Stimulated activated naive CD8-positive, alpha-beta T cell treated with anti-CD3 and anti-CD28 coated beads, Interleukin-15, Interleukin-2, amounts not matched to agents 100 ng/mL and 50 ng/mL, for 24 hours (primary cell): Measurements from ENCODE around the gene KLHDC8A.
"Not testable (repeated sequence)": the region's sequence is repeated elsewhere in the genome, so short reads cannot be mapped to it uniquely, and the experiment has no call there.

Experiments
- H3K27ac Mint-ChIP-seq: one replicate; pipeline ENCODE4 v1.8.0; 2021; ENCODE audit warnings: mild to moderate bottlenecking, mixed read lengths
- H3K27me3 Mint-ChIP-seq: one replicate; pipeline ENCODE4 v1.8.0; 2021; ENCODE audit warnings: mixed read lengths
- H3K36me3 Mint-ChIP-seq: one replicate; pipeline ENCODE4 v1.8.0; 2021; ENCODE audit warnings: low read depth, mixed read lengths
- H3K4me1 Mint-ChIP-seq: one replicate; pipeline ENCODE4 v1.8.0; 2021; ENCODE audit warnings: low read depth, mixed read lengths
- H3K4me3 Mint-ChIP-seq: one replicate; pipeline ENCODE4 v1.8.0; 2021; ENCODE audit warnings: mild to moderate bottlenecking, mixed read lengths
- H3K9me3 Mint-ChIP-seq: one replicate; pipeline ENCODE4 v1.8.0; 2021; ENCODE audit warnings: mixed read lengths

Gene KLHDC8A

DNA sequence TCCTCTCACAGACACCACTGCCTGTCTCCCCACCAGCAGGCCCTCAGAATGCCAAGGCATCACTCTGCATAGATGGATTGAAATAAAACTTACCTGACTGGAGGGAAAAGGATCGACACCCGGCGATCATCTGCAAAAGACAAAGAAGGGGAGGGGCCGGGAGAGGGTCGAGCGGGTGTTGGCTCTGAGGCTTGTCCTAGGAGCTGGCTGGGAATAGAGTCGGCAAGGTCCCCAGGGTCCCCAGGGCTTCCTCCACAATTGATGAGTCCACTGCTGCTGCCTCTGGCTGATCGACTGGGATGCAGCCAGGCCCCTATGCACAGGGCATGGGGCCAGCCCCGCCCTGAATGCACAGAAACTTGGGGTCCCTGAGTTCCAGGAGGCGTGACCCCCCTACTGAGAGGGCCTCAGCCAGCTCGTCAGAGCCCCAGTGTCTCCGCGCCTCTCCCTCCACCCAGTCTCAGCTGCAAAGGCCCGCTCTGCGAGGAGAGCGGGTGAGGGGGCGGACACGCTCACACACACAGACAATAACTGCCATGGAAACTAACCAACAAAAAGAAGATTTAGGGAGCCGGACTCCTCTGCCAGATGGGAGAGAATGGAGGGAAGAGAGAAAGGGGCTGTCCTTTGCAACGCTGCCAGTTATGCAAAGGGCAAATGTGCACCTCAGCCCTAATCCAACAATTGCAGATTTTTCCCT lies at the start of gene KLHDC8A:
TSS of gene KLHDC8A (minus strand) at position 483 of the 700 bp plus-strand sequence. CDS start 13,318 bp downstream, outside the sequence.
- Mint-ChIP-seq H3K4me3 (no peak within 1 kb of the TSS), H3K4me1 (no peaks in the 10 kb centered on the region), H3K9me3 (no peaks in the 10 kb centered on the region), H3K36me3 (no peaks in the 10 kb centered on the region), H3K27me3 (peaks cover 21% of the 10 kb centered on the region), H3K27ac (no peak within 1 kb of the TSS)

- not testable (repeated sequence) for H3K27ac Mint-ChIP-seq, H3K4me1 Mint-ChIP-seq, H3K36me3 Mint-ChIP-seq, H3K9me3 Mint-ChIP-seq, H3K27me3 Mint-ChIP-seq, H3K4me3 Mint-ChIP-seq
These were observed 49.5 kb upstream of the KLHDC8A start for GRCh38 chr1:205406252-205406651.

GRCh38 chr1:205404484-205404883 lies 47.8 kb upstream of the KLHDC8A start:
- H3K36me3 Mint-ChIP-seq, H3K4me1 Mint-ChIP-seq, H3K4me3 Mint-ChIP-seq, H3K27ac Mint-ChIP-seq, H3K27me3 Mint-ChIP-seq, H3K9me3 Mint-ChIP-seq: not testable (repeated sequence)

- Mint-ChIP-seq H3K4me1 (no peaks in the 10 kb centered on the region), H3K4me3 (no peak overlapping the region), H3K27me3 (peaks cover 25% of the 10 kb centered on the region), H3K27ac (no peak overlapping the region), H3K36me3 (no peaks in the 10 kb centered on the region), H3K9me3 (no peaks in the 10 kb centered on the region)
These were observed 41.9 kb upstream of the KLHDC8A start for GRCh38 chr1:205398586-205398985.

- H3K27me3 Mint-ChIP-seq, result peaks cover 33% of the 10 kb centered on the region
- H3K4me1 Mint-ChIP-seq, result no peaks in the 10 kb centered on the region
- no peak overlapping the region for H3K4me3 Mint-ChIP-seq
- H3K27ac Mint-ChIP-seq, result no peak overlapping the region
- H3K36me3 Mint-ChIP-seq, result no peaks in the 10 kb centered on the region
- H3K9me3 Mint-ChIP-seq, result no peaks in the 10 kb centered on the region
These were observed 40.4 kb upstream of the KLHDC8A start for GRCh38 chr1:205396967-205397616.

DNA sequence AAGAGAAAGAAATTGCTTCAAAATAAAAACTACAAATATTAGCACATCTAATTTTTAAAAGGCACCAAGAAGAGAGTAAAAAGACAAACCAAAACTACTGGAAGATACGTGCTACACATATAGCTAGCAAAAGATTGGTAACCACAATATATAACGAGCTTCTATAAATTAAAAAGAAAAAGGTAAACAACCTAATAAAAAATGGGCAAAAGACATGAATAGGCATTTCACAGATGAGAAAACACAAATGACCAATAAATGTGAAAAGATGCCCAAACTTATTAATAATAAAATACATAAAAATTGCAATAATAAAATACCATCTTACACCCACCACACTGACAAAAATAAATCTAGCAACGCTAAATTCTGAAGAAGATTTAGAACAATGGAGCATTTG lies 38.9 kb upstream of the KLHDC8A start:
- Mint-ChIP-seq H3K36me3 (no peaks in the 10 kb centered on the region), H3K4me1 (no peaks in the 10 kb centered on the region), H3K27ac (no peak overlapping the region), H3K4me3 (no peak overlapping the region), H3K9me3 (no peaks in the 10 kb centered on the region), H3K27me3 (peaks cover 37% of the 10 kb centered on the region)

DNA sequence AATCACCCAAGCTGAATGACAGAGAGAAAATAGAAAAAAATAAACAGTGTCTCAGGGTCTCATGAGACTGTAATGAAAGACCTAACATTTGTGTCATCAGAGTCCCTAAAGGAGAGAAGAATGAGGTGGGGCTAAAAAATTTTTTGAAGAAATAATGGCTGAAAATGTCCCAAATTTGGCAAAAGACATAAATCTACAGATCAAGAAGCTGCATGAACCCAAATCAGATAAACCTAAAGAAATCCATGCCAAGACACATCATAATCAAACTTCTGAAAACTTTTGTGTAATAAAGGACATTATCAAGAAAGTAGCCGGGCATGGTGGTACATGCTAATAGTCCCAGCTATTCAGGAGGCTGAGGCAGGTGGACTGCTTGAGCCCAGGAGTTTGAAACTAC lies 35.9 kb upstream of the KLHDC8A start:
- Mint-ChIP-seq H3K27ac (no peak overlapping the region), H3K27me3 (peaks cover 43% of the 10 kb centered on the region), H3K4me3 (no peak overlapping the region), H3K4me1 (no peaks in the 10 kb centered on the region), H3K9me3 (no peaks in the 10 kb centered on the region), H3K36me3 (no peaks in the 10 kb centered on the region)

- H3K9me3 Mint-ChIP-seq, result no peaks in the 10 kb centered on the region
- H3K27ac Mint-ChIP-seq, result no peak overlapping the region
These were observed 34.7 kb upstream of the KLHDC8A start for GRCh38 chr1:205391386-205391785.

DNA sequence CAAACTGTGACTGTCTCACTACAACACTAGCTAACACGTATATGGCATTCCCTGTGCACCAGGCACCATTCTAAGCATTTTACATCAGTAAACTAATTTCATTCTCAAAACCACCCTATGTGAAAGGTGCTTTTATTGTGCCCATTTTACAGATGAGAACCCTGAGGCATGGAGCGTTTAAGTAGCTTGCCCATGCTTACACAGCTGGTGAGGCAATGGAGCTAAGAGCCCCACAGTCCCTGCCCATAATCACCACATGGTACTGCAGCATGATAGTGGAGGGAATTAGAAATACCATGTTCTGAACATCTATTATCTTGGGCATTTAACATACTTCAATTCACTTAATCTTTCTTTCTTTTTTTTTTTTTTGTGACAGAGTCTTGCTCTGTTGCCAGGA lies 31.1 kb upstream of the KLHDC8A start:
- peaks cover 20% of the 10 kb centered on the region for H3K27me3 Mint-ChIP-seq
- H3K9me3 Mint-ChIP-seq, result no peaks in the 10 kb centered on the region
- H3K27ac Mint-ChIP-seq, result no peak overlapping the region
- H3K4me3 Mint-ChIP-seq, result no peak overlapping the region
- H3K36me3 Mint-ChIP-seq, result no peaks in the 10 kb centered on the region
- no peaks in the 10 kb centered on the region for H3K4me1 Mint-ChIP-seq

More at GRCh38 chr1:205391386-205391785, 34.7 kb upstream of the KLHDC8A start:
- H3K27me3 Mint-ChIP-seq, result peaks cover 37% of the 10 kb centered on the region
- H3K4me3 Mint-ChIP-seq, result no peak overlapping the region
- no peaks in the 10 kb centered on the region for H3K36me3 Mint-ChIP-seq
- H3K4me1 Mint-ChIP-seq, result no peaks in the 10 kb centered on the region

DNA sequence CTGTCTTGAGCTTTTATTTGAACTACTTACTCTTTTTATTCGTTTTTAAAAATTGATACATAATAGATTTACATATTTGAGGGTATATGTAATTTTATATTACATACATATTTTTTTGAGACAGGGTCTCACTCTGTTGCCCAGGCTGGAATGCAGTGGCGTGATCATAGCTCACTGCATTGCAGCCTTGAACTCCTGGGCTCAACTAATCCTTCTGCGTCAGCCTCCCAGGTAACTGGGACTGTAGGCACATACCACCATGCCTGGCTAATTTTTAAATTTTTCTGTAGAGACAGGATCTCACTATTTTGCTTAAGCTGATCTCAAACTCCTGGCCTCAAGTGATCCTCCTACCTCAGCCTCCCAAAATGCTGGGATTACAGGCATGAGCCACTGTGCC lies 26.3 kb upstream of the KLHDC8A start:
- H3K4me3 Mint-ChIP-seq, H3K4me1 Mint-ChIP-seq, H3K9me3 Mint-ChIP-seq, H3K27ac Mint-ChIP-seq, H3K36me3 Mint-ChIP-seq, H3K27me3 Mint-ChIP-seq: not testable (repeated sequence)

DNA sequence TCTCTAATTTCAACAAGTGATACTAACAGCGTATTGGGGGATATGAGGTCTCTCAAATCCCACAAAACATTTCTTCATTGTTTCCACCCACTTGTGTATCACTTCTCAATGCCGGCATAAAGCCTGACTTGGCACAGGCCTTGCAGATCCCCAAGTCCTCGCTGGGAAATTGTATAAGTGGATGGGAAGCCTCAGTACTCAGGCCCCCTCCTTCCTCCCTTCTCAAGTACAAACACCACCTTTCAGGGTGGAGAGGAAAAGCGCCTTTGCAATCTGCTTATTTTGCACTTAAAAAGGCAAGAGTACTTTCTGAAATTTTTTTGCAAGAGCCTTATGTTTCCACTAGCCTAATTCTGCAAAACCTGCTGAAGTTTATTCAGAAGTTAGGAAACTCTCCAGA lies 25.8 kb upstream of the KLHDC8A start:
- Mint-ChIP-seq H3K4me3 (no peak overlapping the region), H3K9me3 (no peaks in the 10 kb centered on the region), H3K4me1 (no peaks in the 10 kb centered on the region), H3K27ac (no peak overlapping the region), H3K36me3 (no peaks in the 10 kb centered on the region), H3K27me3 (peaks cover 7% of the 10 kb centered on the region)

DNA sequence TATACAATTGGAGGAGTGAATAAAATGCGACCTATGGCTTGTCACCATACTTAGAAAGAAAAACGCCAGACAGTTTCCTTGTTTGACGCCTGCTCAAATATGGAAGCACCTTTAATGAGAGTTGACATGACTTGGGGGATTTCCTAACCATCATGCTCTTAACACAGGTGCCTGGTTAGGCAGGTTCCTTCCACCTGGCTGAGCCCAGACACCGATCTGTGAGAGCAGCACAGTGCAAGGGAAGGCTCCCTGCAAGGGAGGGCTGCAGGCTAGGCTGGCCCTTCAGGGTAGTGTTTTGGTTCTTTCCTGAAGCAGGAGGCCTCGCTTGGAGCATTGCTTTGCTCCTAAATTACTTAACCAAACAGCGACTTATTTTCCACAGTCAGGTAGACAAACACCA lies 24.6 kb upstream of the KLHDC8A start:
- no peak overlapping the region for H3K27ac Mint-ChIP-seq

GRCh38 chr1:205380882-205381281 lies 24.2 kb upstream of the KLHDC8A start:
- Mint-ChIP-seq H3K36me3 (no peaks in the 10 kb centered on the region), H3K9me3 (no peaks in the 10 kb centered on the region), H3K4me1 (no peaks in the 10 kb centered on the region), H3K27me3 (peaks cover 7% of the 10 kb centered on the region), H3K4me3 (no peak overlapping the region), H3K27ac (no peak overlapping the region)

More for the DNA sequence above, 24.6 kb upstream of the KLHDC8A start:
- Mint-ChIP-seq H3K4me1 (no peaks in the 10 kb centered on the region), H3K27me3 (peaks cover 7% of the 10 kb centered on the region), H3K36me3 (no peaks in the 10 kb centered on the region), H3K9me3 (no peaks in the 10 kb centered on the region), H3K4me3 (no peak overlapping the region)

- Mint-ChIP-seq H3K36me3 (no peaks in the 10 kb centered on the region), H3K4me1 (peaks cover 8% of the 10 kb centered on the region), H3K27me3 (peaks cover 9% of the 10 kb centered on the region)
These were observed 22.3 kb upstream of the KLHDC8A start for GRCh38 chr1:205379056-205379455.

DNA sequence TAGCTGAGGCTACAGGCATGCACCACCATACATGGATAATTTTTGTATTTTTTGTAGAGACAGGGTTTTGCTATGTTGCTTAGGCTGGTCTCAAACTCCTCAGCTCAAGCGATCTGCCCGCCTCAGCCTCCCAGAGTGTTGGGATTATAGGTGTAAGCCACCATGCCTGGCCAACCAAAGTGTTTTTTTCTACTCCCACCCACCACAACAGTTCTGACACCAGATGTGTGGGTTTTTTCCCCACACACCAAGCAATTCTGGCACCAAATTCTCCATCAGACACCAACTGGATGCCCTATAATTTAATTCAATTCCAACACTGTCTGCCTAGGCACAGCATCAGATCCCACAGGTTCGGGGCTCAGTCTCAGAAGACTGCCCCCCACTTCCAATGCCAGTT lies 20.6 kb upstream of the KLHDC8A start:
- peaks cover 6% of the 10 kb centered on the region for H3K27me3 Mint-ChIP-seq
- H3K27ac Mint-ChIP-seq, result no peak overlapping the region
- H3K9me3 Mint-ChIP-seq, result no peaks in the 10 kb centered on the region
- no peaks in the 10 kb centered on the region for H3K36me3 Mint-ChIP-seq
- H3K4me3 Mint-ChIP-seq, result no peak overlapping the region
- H3K4me1 Mint-ChIP-seq, result peaks cover 11% of the 10 kb centered on the region

More at GRCh38 chr1:205379056-205379455, 22.3 kb upstream of the KLHDC8A start:
- H3K4me3 Mint-ChIP-seq, result no peak overlapping the region
- H3K9me3 Mint-ChIP-seq, result no peaks in the 10 kb centered on the region
- no peak overlapping the region for H3K27ac Mint-ChIP-seq

DNA sequence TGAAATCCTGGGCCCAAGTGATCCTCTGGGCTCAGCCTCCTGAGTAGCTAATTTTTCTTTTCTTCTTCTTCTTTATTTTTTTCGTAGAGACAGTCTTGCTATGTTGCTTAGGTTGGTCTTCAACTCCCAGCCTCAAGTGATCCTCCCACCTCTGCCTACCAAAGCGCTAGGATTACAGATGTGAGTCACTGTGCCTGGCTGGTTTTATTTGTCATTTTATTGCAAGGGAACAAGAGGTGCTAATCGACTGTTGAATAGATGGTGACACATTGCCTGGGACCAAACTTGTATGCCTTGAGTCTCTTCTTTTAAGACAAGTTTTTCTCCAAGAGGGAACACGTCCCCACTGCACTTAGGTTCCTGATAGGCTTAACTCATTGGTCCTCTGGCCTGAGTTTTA lies 20.0 kb upstream of the KLHDC8A start:
- H3K27ac Mint-ChIP-seq, result no peak overlapping the region
- H3K9me3 Mint-ChIP-seq, result no peaks in the 10 kb centered on the region
- no peaks in the 10 kb centered on the region for H3K36me3 Mint-ChIP-seq
- peaks cover 11% of the 10 kb centered on the region for H3K4me1 Mint-ChIP-seq
- H3K27me3 Mint-ChIP-seq, result peaks cover 9% of the 10 kb centered on the region
- H3K4me3 Mint-ChIP-seq, result no peak overlapping the region
